Measurements from ENCODE around the gene VWA1. TPM values are rescaled to one million over a fixed set of nuclear protein-coding genes. Genes with fewer than 3 reads are reported as not detected.

Gene VWA1
- polyA plus RNA-seq, 1 donor (not counting 4 experiments of a cell fraction or from before 2014, with no cell fraction given) = 6.5 TPM

DNA sequence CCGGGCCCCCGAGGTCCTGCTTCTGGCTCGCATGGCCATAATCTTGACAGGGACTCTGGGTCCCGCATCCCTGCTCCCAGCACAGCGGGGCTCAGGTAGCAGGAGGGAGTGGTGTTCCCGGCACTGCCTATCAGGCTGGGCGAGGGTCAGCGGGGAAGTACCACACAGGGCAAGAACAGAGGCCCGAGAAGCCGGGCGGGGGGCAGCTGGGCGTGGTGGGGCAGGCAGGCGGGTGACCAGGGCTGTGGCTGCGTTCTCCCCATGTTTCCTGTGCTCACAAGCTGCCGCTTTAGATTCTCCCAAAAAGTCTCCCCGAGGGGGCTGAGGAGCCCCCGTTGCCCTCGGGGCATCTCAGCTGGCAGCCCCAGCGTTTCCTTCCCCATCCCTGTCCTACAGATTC is 54.4 kb downstream of the VWA1 start:
- no peak for FAIRE-seq
- no peaks in the 10 kb centered on the region for H3K9me3 ChIP-seq (ENCODE audit: control insufficient read depth, low read depth, low read length)
- H3K9ac ChIP-seq (ENCODE audit: control insufficient read depth, extremely low read depth, insufficient read depth, low read length) = no peak overlapping the region
- no peaks in the 10 kb centered on the region for H4K20me1 ChIP-seq (ENCODE audit: control insufficient read depth, extremely low read depth, insufficient read depth, low read length)
- no peaks in the 10 kb centered on the region for H3K9me1 ChIP-seq (ENCODE audit: control insufficient read depth, extremely low read depth, insufficient read depth, low read length)
- no peak overlapping the region for H2AFZ ChIP-seq (ENCODE audit: control insufficient read depth, low read length)
- H3K36me3 ChIP-seq (ENCODE audit: control insufficient read depth in 2 of 2, extremely low read depth in 1 of 2, insufficient read depth in 2 of 2, low read length in 2 of 2) = peaks cover 26 to 44% of the 10 kb centered on the region in 2 experiments
- H3K79me2 ChIP-seq (ENCODE audit: control insufficient read depth, insufficient read depth, low read length) = no peaks in the 10 kb centered on the region
- H3K4me3 ChIP-seq (ENCODE audit: control insufficient read depth in 2 of 3, extremely low read depth in 1 of 3, insufficient read depth in 2 of 3, low read depth in 1 of 3, low read length in 3 of 3) = no peak overlapping the region
- dilution Hi-C loops (cut with MboI; ENCODE audit: extremely low pct_ligation_motif_present, low sequenced_read_pairs) = no loop called here
- H3K4me1 ChIP-seq (ENCODE audit: control insufficient read depth, extremely low read depth, insufficient read depth, low read length) = no peaks in the 10 kb centered on the region
- no peaks in the 10 kb centered on the region for H3K27me3 ChIP-seq (ENCODE audit: control insufficient read depth, extremely low read depth, insufficient read depth, low read length)
- H3K4me2 ChIP-seq (ENCODE audit: control insufficient read depth, extremely low read depth, insufficient read depth, low read depth, low read length) = no peak overlapping the region
- TF ChIP-seq, protein P1, sequence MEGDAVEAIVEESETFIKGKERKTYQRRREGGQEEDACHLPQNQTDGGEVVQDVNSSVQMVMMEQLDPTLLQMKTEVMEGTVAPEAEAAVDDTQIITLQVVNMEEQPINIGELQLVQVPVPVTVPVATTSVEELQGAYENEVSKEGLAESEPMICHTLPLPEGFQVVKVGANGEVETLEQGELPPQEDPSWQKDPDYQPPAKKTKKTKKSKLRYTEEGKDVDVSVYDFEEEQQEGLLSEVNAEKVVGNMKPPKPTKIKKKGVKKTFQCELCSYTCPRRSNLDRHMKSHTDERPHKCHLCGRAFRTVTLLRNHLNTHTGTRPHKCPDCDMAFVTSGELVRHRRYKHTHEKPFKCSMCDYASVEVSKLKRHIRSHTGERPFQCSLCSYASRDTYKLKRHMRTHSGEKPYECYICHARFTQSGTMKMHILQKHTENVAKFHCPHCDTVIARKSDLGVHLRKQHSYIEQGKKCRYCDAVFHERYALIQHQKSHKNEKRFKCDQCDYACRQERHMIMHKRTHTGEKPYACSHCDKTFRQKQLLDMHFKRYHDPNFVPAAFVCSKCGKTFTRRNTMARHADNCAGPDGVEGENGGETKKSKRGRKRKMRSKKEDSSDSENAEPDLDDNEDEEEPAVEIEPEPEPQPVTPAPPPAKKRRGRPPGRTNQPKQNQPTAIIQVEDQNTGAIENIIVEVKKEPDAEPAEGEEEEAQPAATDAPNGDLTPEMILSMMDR (optimal IDR thresholded peaks at IDR 0.05 in 1 of 3, IDR thresholded peaks at IDR 0.05 in 1 of 3, conservative IDR thresholded peaks at IDR 0.05 in 1 of 3; ENCODE audit: extremely low read depth in 1 of 3, insufficient read depth in 2 of 3, low read length in 3 of 3) = no peak
- no peak for TF ChIP-seq EZH2 (IDR thresholded peaks at IDR 0.05; ENCODE audit: low read length)
- DNase-seq (ENCODE audit: low read depth, low spot score) = no peak
- no peak overlapping the region for H3K27ac ChIP-seq (ENCODE audit: control insufficient read depth, insufficient read depth, low read length)

DNA sequence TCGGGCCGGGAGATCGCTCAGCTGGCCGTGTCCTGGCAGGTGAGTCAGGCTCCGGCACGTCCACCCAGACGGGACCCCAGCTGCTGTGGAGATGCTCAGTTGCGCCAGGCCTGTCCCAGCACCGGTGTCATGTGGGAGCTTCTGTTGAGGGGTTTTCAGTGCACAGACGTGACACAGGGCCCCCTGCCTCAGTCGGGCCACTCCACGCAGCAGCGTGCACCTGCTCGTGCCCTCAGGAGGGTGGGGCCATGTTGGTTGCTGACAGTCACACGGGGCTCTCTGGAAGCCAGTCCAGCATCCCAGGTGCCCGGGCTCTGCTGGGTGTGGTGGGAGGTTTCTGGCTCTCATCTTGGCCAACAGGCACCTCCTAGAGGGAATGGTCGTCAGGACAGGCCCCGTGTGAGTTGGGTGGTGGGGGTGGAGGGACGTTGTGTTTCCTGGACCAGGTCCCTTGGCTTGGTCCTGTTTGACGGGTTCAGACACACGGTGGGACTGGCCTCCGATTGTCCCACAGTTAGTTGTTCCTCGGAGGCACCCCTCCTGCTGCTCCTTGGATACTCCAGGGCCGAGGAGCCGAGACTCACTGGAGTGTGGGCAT is 55.2 kb downstream of the VWA1 start:
- DNase-seq (ENCODE audit: low read depth, low spot score) = no peak
- Histone ChIP-seq H3K4me1 (ENCODE audit: control insufficient read depth, extremely low read depth, insufficient read depth, low read length) (no peaks in the 10 kb centered on the region), H3K4me2 (ENCODE audit: control insufficient read depth, extremely low read depth, insufficient read depth, low read depth, low read length) (no peak overlapping the region), H3K4me3 (ENCODE audit: control insufficient read depth in 2 of 3, extremely low read depth in 1 of 3, insufficient read depth in 2 of 3, low read depth in 1 of 3, low read length in 3 of 3) (no peak overlapping the region), H3K79me2 (ENCODE audit: control insufficient read depth, insufficient read depth, low read length) (no peaks in the 10 kb centered on the region), H3K9me1 (ENCODE audit: control insufficient read depth, extremely low read depth, insufficient read depth, low read length) (no peaks in the 10 kb centered on the region), H2AFZ (ENCODE audit: control insufficient read depth, low read length) (no peak overlapping the region), H3K9ac (ENCODE audit: control insufficient read depth, extremely low read depth, insufficient read depth, low read length) (no peak overlapping the region), H3K27me3 (ENCODE audit: control insufficient read depth, extremely low read depth, insufficient read depth, low read length) (no peaks in the 10 kb centered on the region), H3K27ac (ENCODE audit: control insufficient read depth, insufficient read depth, low read length) (no peak overlapping the region), H3K36me3 (ENCODE audit: control insufficient read depth in 2 of 2, extremely low read depth in 1 of 2, insufficient read depth in 2 of 2, low read length in 2 of 2) (peaks cover 27 to 46% of the 10 kb centered on the region in 2 experiments), H3K9me3 (ENCODE audit: control insufficient read depth, low read depth, low read length) (no peaks in the 10 kb centered on the region), H4K20me1 (ENCODE audit: control insufficient read depth, extremely low read depth, insufficient read depth, low read length) (no peaks in the 10 kb centered on the region)
- no peak for FAIRE-seq
- dilution Hi-C loops (cut with MboI; ENCODE audit: extremely low pct_ligation_motif_present, low sequenced_read_pairs) = no loop called here
- TF ChIP-seq EZH2 (IDR thresholded peaks at IDR 0.05; ENCODE audit: low read length) = no peak
- TF ChIP-seq, protein P1 (optimal IDR thresholded peaks at IDR 0.05 in 1 of 3, IDR thresholded peaks at IDR 0.05 in 1 of 3, conservative IDR thresholded peaks at IDR 0.05 in 1 of 3; ENCODE audit: extremely low read depth in 1 of 3, insufficient read depth in 2 of 3, low read length in 3 of 3) = no peak
